Measurements from ENCODE around the gene SEMA4D. TPM values are rescaled to one million over a fixed set of nuclear protein-coding genes. Genes with fewer than 3 reads are reported as not detected.
"Not testable (repeated sequence)": the region's sequence is repeated elsewhere in the genome, so short reads cannot be mapped to it uniquely, and the experiment has no call there.

The SEMA4D gene
- total RNA-seq, 3 donors from 2014 or later (not counting 1 experiment from before 2014, with no cell fraction given) = 354 to 448 (median 420) TPM

DNA sequence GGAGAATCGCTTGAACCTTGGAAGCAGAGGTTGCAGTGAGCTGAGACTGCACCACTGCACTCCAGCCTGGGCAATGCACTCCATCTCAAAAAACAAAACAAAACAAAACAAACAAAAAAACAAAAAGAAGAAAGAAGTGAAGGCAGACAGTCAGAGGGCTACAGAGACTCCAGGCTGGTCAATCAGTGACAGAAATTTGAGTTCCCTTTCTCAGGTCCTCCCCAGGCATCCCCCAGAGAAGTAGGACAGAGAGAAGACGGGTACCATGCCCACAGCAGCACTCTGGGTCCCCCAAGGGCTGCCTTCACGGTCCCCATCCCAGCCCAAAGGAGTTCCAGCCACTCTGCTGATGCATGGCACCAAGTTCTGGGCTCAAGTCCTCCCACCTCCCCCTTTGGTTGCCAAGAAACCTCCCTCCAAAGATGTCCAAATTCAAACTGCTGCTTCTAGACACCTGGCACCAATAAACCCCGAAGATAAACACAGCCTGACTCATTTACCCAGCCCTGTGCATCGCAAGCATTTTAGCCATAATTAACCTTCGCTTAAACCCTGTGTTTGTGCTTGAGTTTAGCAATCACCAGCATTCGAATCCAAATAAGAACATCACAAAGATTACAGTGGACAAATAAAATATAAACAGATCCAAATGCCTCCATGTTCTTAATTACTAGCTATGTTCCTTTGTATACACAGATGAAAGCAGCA lies 24.0 kb downstream of the SEMA4D start:
- WGBS (ENCODE audit: insufficient coverage) = 78% methylated on average over 7 of the region's 7 CpGs
- intact Hi-C loops (cut with micrococcal nuclease) = no loop called here
- H3K4me1 ChIP-seq (ENCODE audit: control insufficient read depth, insufficient read depth, low read length) = peaks cover 50% of the 10 kb centered on the region

DNA sequence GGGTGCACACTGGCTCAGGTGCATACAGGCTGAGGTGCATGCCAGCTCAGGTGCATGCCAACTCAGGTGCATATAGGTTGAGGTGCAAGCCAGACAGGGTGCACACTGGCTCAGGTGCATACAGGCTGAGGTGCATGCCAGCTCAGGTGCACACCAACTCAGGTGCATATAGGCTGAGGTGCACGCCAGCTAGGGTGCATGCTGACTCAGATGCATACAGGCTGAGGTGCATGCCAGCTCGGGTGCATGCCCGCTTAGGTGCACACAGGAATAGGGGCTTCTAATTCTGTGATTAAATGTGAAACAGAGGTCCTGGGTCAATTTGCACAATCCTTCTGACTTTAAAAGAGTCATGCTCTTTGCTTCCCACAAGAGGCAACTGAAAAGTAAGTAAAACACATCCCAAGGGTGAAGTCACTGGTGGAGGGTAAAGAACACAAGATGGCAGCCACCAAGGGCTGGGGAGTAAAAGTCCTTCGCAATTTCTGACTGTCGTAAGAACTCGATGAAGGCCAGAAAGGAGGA lies 26.1 kb downstream of the SEMA4D start:
- DNase-seq; intact Hi-C loops (cut with micrococcal nuclease); H3K27me3 Mint-ChIP-seq (ENCODE audit: low read depth in 2 of 2); H3K27ac ChIP-seq (ENCODE audit: low read length); H3K4me3 Mint-ChIP-seq; H3K36me3 Mint-ChIP-seq; H3K9me3 Mint-ChIP-seq; H3K27me3 ChIP-seq (ENCODE audit: control insufficient read depth, insufficient read depth, low read length); ATAC-seq; H3K9me3 ChIP-seq (ENCODE audit: control insufficient read depth, insufficient read depth, low read length); H3K4me3 ChIP-seq (ENCODE audit: low read length): not testable (repeated sequence)
- peaks cover 51% of the 10 kb centered on the region for H3K4me1 ChIP-seq (ENCODE audit: control insufficient read depth, insufficient read depth, low read length)
- 85% methylated on average over 6 of the region's 6 CpGs for WGBS (ENCODE audit: insufficient coverage)
- peaks cover 17% of the 10 kb centered on the region for H3K36me3 ChIP-seq (ENCODE audit: control insufficient read depth, insufficient read depth, low read length)
- Mint-ChIP-seq H3K27ac (peak overlapping the region; percentile 82 to 94), H3K4me1 (peaks cover 84 to 92% of the 10 kb centered on the region in 2 donors)

More for the DNA sequence above, 24.0 kb downstream of the SEMA4D start:
- Mint-ChIP-seq H3K4me1 (peaks cover 87 to 92% of the 10 kb centered on the region in 2 donors), H3K36me3 (no peaks in the 10 kb centered on the region), H3K27me3 (ENCODE audit: low read depth in 2 of 2) (no peaks in the 10 kb centered on the region), H3K4me3 (no peak overlapping the region), H3K27ac (peak overlapping the region; percentile 70 to 82), H3K9me3 (no peaks in the 10 kb centered on the region)
- TF ChIP-seq, protein P1, sequence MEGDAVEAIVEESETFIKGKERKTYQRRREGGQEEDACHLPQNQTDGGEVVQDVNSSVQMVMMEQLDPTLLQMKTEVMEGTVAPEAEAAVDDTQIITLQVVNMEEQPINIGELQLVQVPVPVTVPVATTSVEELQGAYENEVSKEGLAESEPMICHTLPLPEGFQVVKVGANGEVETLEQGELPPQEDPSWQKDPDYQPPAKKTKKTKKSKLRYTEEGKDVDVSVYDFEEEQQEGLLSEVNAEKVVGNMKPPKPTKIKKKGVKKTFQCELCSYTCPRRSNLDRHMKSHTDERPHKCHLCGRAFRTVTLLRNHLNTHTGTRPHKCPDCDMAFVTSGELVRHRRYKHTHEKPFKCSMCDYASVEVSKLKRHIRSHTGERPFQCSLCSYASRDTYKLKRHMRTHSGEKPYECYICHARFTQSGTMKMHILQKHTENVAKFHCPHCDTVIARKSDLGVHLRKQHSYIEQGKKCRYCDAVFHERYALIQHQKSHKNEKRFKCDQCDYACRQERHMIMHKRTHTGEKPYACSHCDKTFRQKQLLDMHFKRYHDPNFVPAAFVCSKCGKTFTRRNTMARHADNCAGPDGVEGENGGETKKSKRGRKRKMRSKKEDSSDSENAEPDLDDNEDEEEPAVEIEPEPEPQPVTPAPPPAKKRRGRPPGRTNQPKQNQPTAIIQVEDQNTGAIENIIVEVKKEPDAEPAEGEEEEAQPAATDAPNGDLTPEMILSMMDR (IDR thresholded peaks at IDR 0.05) = no peak
- no peak for DNase-seq
- Histone ChIP-seq H3K27me3 (ENCODE audit: control insufficient read depth, insufficient read depth, low read length) (no peaks in the 10 kb centered on the region), H3K36me3 (ENCODE audit: control insufficient read depth, insufficient read depth, low read length) (peaks cover 19% of the 10 kb centered on the region), H3K27ac (ENCODE audit: low read length) (no peak overlapping the region), H3K9me3 (ENCODE audit: control insufficient read depth, insufficient read depth, low read length) (no peaks in the 10 kb centered on the region), H3K4me3 (ENCODE audit: low read length) (no peak overlapping the region)
- no peak for ATAC-seq

DNA sequence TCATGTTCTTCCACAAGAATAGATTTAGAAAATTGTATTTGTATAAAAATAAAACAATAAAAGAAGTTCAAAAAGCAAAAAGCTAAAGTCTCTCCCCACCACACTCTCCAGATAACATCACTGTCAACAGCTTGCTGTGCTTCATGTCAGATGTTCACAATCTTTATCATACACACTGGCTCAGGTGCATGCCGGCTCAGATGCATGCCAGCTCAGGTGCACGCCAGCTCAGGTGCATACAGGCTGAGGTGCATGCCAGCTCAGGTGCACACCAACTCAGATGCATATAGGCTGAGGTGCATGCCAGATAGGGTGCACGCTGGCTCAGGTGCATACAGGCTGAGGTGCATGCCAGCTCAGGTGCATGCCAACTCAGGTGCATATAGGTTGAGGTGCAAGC lies 26.5 kb downstream of the SEMA4D start:
- Histone ChIP-seq H3K4me1 (ENCODE audit: control insufficient read depth, insufficient read depth, low read length) (peaks cover 51% of the 10 kb centered on the region), H3K9me3 (ENCODE audit: control insufficient read depth, insufficient read depth, low read length) (no peaks in the 10 kb centered on the region), H3K4me3 (ENCODE audit: low read length) (no peak overlapping the region), H3K36me3 (ENCODE audit: control insufficient read depth, insufficient read depth, low read length) (peaks cover 15% of the 10 kb centered on the region), H3K27me3 (ENCODE audit: control insufficient read depth, insufficient read depth, low read length) (no peaks in the 10 kb centered on the region), H3K27ac (ENCODE audit: low read length) (no peak overlapping the region)
- intact Hi-C loops (cut with micrococcal nuclease) = no loop called here
- ATAC-seq = no peak
- Mint-ChIP-seq H3K27ac (peak overlapping the region; percentile 80 to 94), H3K4me3 (no peak overlapping the region), H3K9me3 (no peaks in the 10 kb centered on the region), H3K27me3 (ENCODE audit: low read depth in 2 of 2) (no peaks in the 10 kb centered on the region), H3K36me3 (no peaks in the 10 kb centered on the region), H3K4me1 (peaks cover 84 to 92% of the 10 kb centered on the region in 2 donors)
- 77% methylated on average over 3 of the region's 3 CpGs for WGBS (ENCODE audit: insufficient coverage)
- DNase-seq = no peak
- TF ChIP-seq, protein P1 (IDR thresholded peaks at IDR 0.05) = no peak

DNA sequence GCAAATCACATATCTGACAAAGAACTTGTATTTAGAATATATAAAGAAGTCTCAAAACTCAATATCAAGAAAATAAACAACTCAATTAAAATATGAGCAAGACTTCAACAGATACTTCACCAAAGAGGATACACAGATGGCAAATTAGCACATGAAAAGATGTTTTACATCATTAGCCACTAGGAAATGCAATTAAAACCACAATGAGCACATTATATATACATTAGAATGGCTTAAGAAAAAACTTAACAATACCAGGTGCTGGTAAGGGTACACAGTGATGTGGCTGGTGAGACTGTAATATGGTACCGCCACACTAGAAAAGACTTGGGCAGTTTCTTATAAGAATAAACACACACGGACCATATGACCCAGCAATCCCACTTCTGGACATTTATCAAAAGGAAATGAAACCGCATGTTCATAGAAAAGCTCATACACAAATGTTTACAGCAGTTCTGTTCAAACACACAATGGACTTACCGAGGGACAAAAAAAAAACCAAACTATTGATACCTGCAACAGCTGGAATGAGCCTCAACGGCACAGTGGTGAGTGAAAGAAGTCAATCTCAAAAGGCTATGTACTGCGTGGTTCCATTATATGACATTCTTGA lies 27.6 kb downstream of the SEMA4D start:
- Histone ChIP-seq H3K27me3 (ENCODE audit: control insufficient read depth, insufficient read depth, low read length) (no peaks in the 10 kb centered on the region), H3K4me3 (ENCODE audit: low read length) (no peak overlapping the region), H3K4me1 (ENCODE audit: control insufficient read depth, insufficient read depth, low read length) (peaks cover 53% of the 10 kb centered on the region), H3K27ac (ENCODE audit: low read length) (no peak overlapping the region), H3K9me3 (ENCODE audit: control insufficient read depth, insufficient read depth, low read length) (no peaks in the 10 kb centered on the region), H3K36me3 (ENCODE audit: control insufficient read depth, insufficient read depth, low read length) (peaks cover 11% of the 10 kb centered on the region)
- peak overlapping the region; percentile 79 for H3K4me3 Mint-ChIP-seq
- H3K4me1 Mint-ChIP-seq = peaks cover 85 to 92% of the 10 kb centered on the region in 2 donors
- DNase-seq (no peak), ATAC-seq (no peak)
- H3K9me3 Mint-ChIP-seq = no peaks in the 10 kb centered on the region
- WGBS (ENCODE audit: insufficient coverage) = 36% methylated on average over 6 of the region's 6 CpGs
- intact Hi-C loops (cut with micrococcal nuclease) = no loop called here
- no peaks in the 10 kb centered on the region for H3K27me3 Mint-ChIP-seq (ENCODE audit: low read depth in 2 of 2)
- TF ChIP-seq, protein P1 (IDR thresholded peaks at IDR 0.05) = no peak
- H3K27ac Mint-ChIP-seq = peak overlapping the region; percentile 80 to 94
- no peaks in the 10 kb centered on the region for H3K36me3 Mint-ChIP-seq
